CD14-positive monocyte (primary cell): ENCODE measurements around the gene TKFC. TPM values are rescaled to one million over a fixed set of nuclear protein-coding genes. Genes with fewer than 3 reads are reported as not detected.

Source experiments
- DNase-seq, 3 donors: peaks; one replicate each; pipeline ENCODE4 v3.0.0-alpha.2; 2011 to 2022
- H2AFZ ChIP-seq: 2 replicates; pipeline ENCODE4 v1.6.0; 2012; ENCODE audit warnings: mild to moderate bottlenecking, low read depth, low read length, inconsistent platforms; ENCODE audit not compliant: insufficient read depth, poor library complexity, severe bottlenecking
- H3K27ac ChIP-seq, 2 donors: 1 replicate in 1 of 2; 2 replicates in 1 of 2; pipeline ENCODE4 v1.5.1; 2012 to 2013; ENCODE audit warnings: low read length in 2 of 2, control low read depth in 1 of 2, inconsistent platforms in 1 of 2, low read depth in 1 of 2, mild to moderate bottlenecking in 1 of 2
- H3K27me3 ChIP-seq, 2 donors: one replicate each; pipeline versions ENCODE4 v1.6.0 to v1.6.1; 2011 to 2013; ENCODE audit warnings: low read length in 2 of 2; ENCODE audit not compliant: control insufficient read depth in 2 of 2, insufficient read depth in 2 of 2
- H3K36me3 ChIP-seq, 2 donors: replicated peaks in 1 of 2; 1 replicate in 1 of 2; 2 replicates in 1 of 2; pipeline versions ENCODE4 v1.5.1 to v1.6.1; 2012 to 2013; ENCODE audit warnings: low read length in 2 of 2, control low read depth in 1 of 2, inconsistent platforms in 1 of 2, mild to moderate bottlenecking in 1 of 2; ENCODE audit not compliant: insufficient read depth in 2 of 2, control insufficient read depth in 1 of 2
- H3K4me1 ChIP-seq, 2 donors: 1 replicate in 1 of 2; 2 replicates in 1 of 2; pipeline versions ENCODE4 v1.5.1 to v1.6.1; 2012 to 2013; ENCODE audit warnings: low read length in 2 of 2, control low read depth in 1 of 2, inconsistent platforms in 1 of 2, mild to moderate bottlenecking in 1 of 2, moderate library complexity in 1 of 2; ENCODE audit not compliant: insufficient read depth in 2 of 2, control insufficient read depth in 1 of 2
- H3K4me2 ChIP-seq: replicated peaks from 2 replicates; pipeline ENCODE3; 2012; ENCODE audit warnings: low read length, moderate library complexity, mild to moderate bottlenecking; ENCODE audit not compliant: poor library complexity, severe bottlenecking; ENCODE audit errors: extremely low read depth
- H3K4me3 ChIP-seq, 3 experiments: fragments of 200-600 bp in 1 of 3; sonication (generic) in 1 of 3; replicated peaks in 1 of 3; 1 replicate in 2 of 3; 2 replicates in 1 of 3; pipeline ENCODE4 v1.5.1; 2011 to 2013; ENCODE audit warnings: low read length in 3 of 3, mild to moderate bottlenecking in 3 of 3, control low read depth in 2 of 3, low read depth in 2 of 3, inconsistent platforms in 1 of 3, moderate library complexity in 1 of 3
- H3K79me2 ChIP-seq: 2 replicates; pipeline ENCODE4 v1.6.0; 2012; ENCODE audit warnings: mild to moderate bottlenecking, control low read depth, inconsistent platforms, low read length, moderate library complexity; ENCODE audit not compliant: insufficient read depth
- H3K9ac ChIP-seq: 2 replicates; pipeline ENCODE4 v1.6.0; 2017; ENCODE audit warnings: low read length, mild to moderate bottlenecking; ENCODE audit not compliant: insufficient read depth, poor library complexity, severe bottlenecking
- H3K9me3 ChIP-seq, 2 donors: replicated peaks in 1 of 2; 1 replicate in 1 of 2; 2 replicates in 1 of 2; pipeline versions ENCODE4 v1.5.1 to v1.6.1; 2012 to 2013; ENCODE audit warnings: low read length in 2 of 2, control low read depth in 1 of 2; ENCODE audit not compliant: control insufficient read depth in 1 of 2, insufficient read depth in 1 of 2
- H4K20me1 ChIP-seq: 2 replicates; pipeline ENCODE4 v1.6.0; 2012; ENCODE audit warnings: mild to moderate bottlenecking, low read length, control low read depth, moderate library complexity; ENCODE audit not compliant: insufficient read depth
- H3K27ac Mint-ChIP-seq, 7 donors: one replicate each; pipeline ENCODE4 v1.8.0; 2020; ENCODE audit warnings: mild to moderate bottlenecking in 7 of 7, mixed read lengths in 7 of 7, moderate library complexity in 6 of 7, inconsistent platforms in 2 of 7
- H3K27me3 Mint-ChIP-seq, 3 donors: one replicate each; pipeline ENCODE4 v1.8.0; 2021 to 2022; ENCODE audit warnings: low read depth in 3 of 3, mild to moderate bottlenecking in 3 of 3, mixed read lengths in 3 of 3, moderate library complexity in 3 of 3, inconsistent platforms in 1 of 3
- H3K36me3 Mint-ChIP-seq, 2 donors: one replicate each; pipeline ENCODE4 v1.8.0; 2020; ENCODE audit warnings: mixed read lengths in 2 of 2, inconsistent platforms in 1 of 2, mild to moderate bottlenecking in 1 of 2
- H3K4me1 Mint-ChIP-seq: one replicate; pipeline ENCODE4 v1.8.0; 2020; ENCODE audit warnings: mild to moderate bottlenecking, mixed read lengths
- H3K4me3 Mint-ChIP-seq, 2 donors: one replicate each; pipeline ENCODE4 v1.8.0; 2020; ENCODE audit warnings: mild to moderate bottlenecking in 2 of 2, mixed read lengths in 2 of 2, moderate library complexity in 1 of 2
- H3K9me3 Mint-ChIP-seq, 7 donors: one replicate each; pipeline ENCODE4 v1.8.0; 2020 to 2022; ENCODE audit warnings: mixed read lengths in 7 of 7, mild to moderate bottlenecking in 6 of 7, moderate library complexity in 6 of 7, inconsistent platforms in 2 of 7
- CTCF ChIP-seq: fragments of 200-600 bp; IDR thresholded peaks from one replicate; pipeline ENCODE4 v1.8.0; 2022; ENCODE audit warnings: antibody characterized with exemption, mild to moderate bottlenecking
- WGBS: methylation state at CpG from one replicate; pipeline ENCODE4 v1.1.5; 2013; ENCODE audit warnings: missing lambda C conversion rate; ENCODE audit not compliant: insufficient coverage; 5-methylcytosine and 5-hydroxymethylcytosine counted together
- intact Hi-C, 2 donors: fragments of 100-400 bp; cut with micrococcal nuclease; formaldehyde crosslinking; loops; one replicate each; pipeline versions ENCODE4 v1.15.0 to v1.15.1; 2023
- polyA plus RNA-seq, 3 donors: library from polyadenylated mRNA; depleted of rRNA in 1 of 3; unstranded in 2 of 3; stranded (reverse) in 1 of 3; fragments of 300-500 nt in 2 of 3; fragments of >200 nt in 1 of 3; fragmentation: Illumina TruSeq in 2 of 3; gene quantifications; 1 replicate in 2 of 3; 2 replicates in 1 of 3; pipeline ENCODE4 v1.2.3, GENCODE V29; 2012 to 2021

The TKFC gene
- polyA plus RNA-seq, 3 donors: 29.5 to 40.8 (median 29.6) TPM

GRCh38 chr11:61307354-61307753 is 25.7 kb upstream of the TKFC start:
- intact Hi-C loops: no loop called here

GRCh38 chr11:61309141-61309540 is 23.9 kb upstream of the TKFC start:
- Histone ChIP-seq H3K9ac (no peak overlapping the region), H3K36me3 (peaks cover 95 to 100% of the 10 kb centered on the region in 2 donors), H3K4me3 (no peak overlapping the region), H2AFZ (no peak overlapping the region), H4K20me1 (no peaks in the 10 kb centered on the region), H3K79me2 (no peaks in the 10 kb centered on the region), H3K4me1 (no peaks in the 10 kb centered on the region), H3K27ac (no peak overlapping the region), H3K27me3 (no peaks in the 10 kb centered on the region), H3K9me3 (no peaks in the 10 kb centered on the region), H3K4me2 (no peak overlapping the region)
- intact Hi-C loops: no loop called here
- Mint-ChIP-seq H3K27ac (no peak overlapping the region), H3K27me3 (no peaks in the 10 kb centered on the region), H3K9me3 (no peaks in the 10 kb centered on the region), H3K36me3 (peaks cover 16 to 41% of the 10 kb centered on the region in 2 donors), H3K4me1 (no peaks in the 10 kb centered on the region), H3K4me3 (no peak overlapping the region)
- WGBS: 100% methylated on average over 1 of the region's 4 CpGs
- no peak for TF ChIP-seq CTCF
- DNase-seq: no peak

More at GRCh38 chr11:61307354-61307753, 25.7 kb upstream of the TKFC start:
- no peak for DNase-seq
- no peaks in the 10 kb centered on the region for H3K9me3 ChIP-seq
- no peak for TF ChIP-seq CTCF
- peaks cover 93 to 100% of the 10 kb centered on the region in 2 donors for H3K36me3 ChIP-seq
- no peaks in the 10 kb centered on the region for H4K20me1 ChIP-seq
- Mint-ChIP-seq H3K4me1 (no peaks in the 10 kb centered on the region), H3K36me3 (peaks cover 33 to 42% of the 10 kb centered on the region in 2 donors), H3K27me3 (no peaks in the 10 kb centered on the region), H3K4me3 (no peak overlapping the region), H3K27ac (no peak overlapping the region), H3K9me3 (no peaks in the 10 kb centered on the region)
- H3K27ac ChIP-seq: no peak overlapping the region
- no peaks in the 10 kb centered on the region for H3K79me2 ChIP-seq
- no peaks in the 10 kb centered on the region for H3K4me1 ChIP-seq
- no peaks in the 10 kb centered on the region for H3K27me3 ChIP-seq
- no peak overlapping the region for H2AFZ ChIP-seq
- no peak overlapping the region for H3K4me3 ChIP-seq
- no peak overlapping the region for H3K4me2 ChIP-seq
- no peak overlapping the region for H3K9ac ChIP-seq
- WGBS: no CpG with 5 or more reads among the region's 1 CpG
